Heart right ventricle (tissue), 16 donors: ENCODE data around the gene EMB. TPM values are rescaled to one million over a fixed set of nuclear protein-coding genes. Genes with fewer than 3 reads are reported as not detected.
"Not testable (repeated sequence)": the region's sequence is repeated elsewhere in the genome, so short reads cannot be mapped to it uniquely, and the experiment has no call there.

Source experiments
- ATAC-seq, 8 donors: fragments of 200-7000 bp; cut with Tn5 transposase; one replicate each; pipeline ENCODE4 v1.9.1; 2020; ENCODE audit warnings: mild to moderate bottlenecking in 8 of 8, moderate library complexity in 8 of 8, moderate number of reproducible peaks in 1 of 8
- DNase-seq, 2 donors: peaks; one replicate each; pipeline ENCODE4 v3.0.0-alpha.2; 2020
- H3K27ac ChIP-seq, 10 donors: fragments of 200-600 bp; sonication (generic) in 2 of 10; one replicate each; pipeline versions ENCODE4 v1.5.0 to v1.8.0; 2020 to 2022; ENCODE audit warnings: mild to moderate bottlenecking in 3 of 10
- H3K27me3 ChIP-seq, 7 donors: fragments of 200-600 bp; one replicate each; pipeline ENCODE4 v1.8.0; 2021 to 2022; ENCODE audit warnings: mild to moderate bottlenecking in 2 of 7
- H3K36me3 ChIP-seq, 9 donors: fragments of 200-600 bp; sonication (generic) in 1 of 9; one replicate each; pipeline versions ENCODE4 v1.5.0 to v1.8.0; 2020 to 2022; ENCODE audit warnings: mild to moderate bottlenecking in 2 of 9
- H3K4me1 ChIP-seq, 9 donors: fragments of 200-600 bp; sonication (generic) in 1 of 9; one replicate each; pipeline versions ENCODE4 v1.5.0 to v1.8.0; 2020 to 2022; ENCODE audit warnings: mild to moderate bottlenecking in 4 of 9
- H3K4me3 ChIP-seq, 10 donors: fragments of 200-600 bp; sonication (generic) in 2 of 10; one replicate each; pipeline versions ENCODE4 v1.5.0 to v1.8.0; 2020 to 2022; ENCODE audit warnings: mild to moderate bottlenecking in 7 of 10, moderate library complexity in 2 of 10
- H3K9me3 ChIP-seq, 11 donors: fragments of 200-600 bp in 10 of 11; sonication (generic) in 2 of 11; one replicate each; pipeline versions ENCODE4 v1.5.0 to v1.8.0; 2013 to 2022; ENCODE audit warnings: mild to moderate bottlenecking in 2 of 11, control low read depth in 1 of 11, moderate library complexity in 1 of 11
- WGBS, 2 donors: extraction: QIAGEN DNeasy Blood & Tissue Kit; methylation state at CpG; one replicate each; pipeline ENCODE4 v1.1.7; 2013; ENCODE audit warnings: inconsistent platforms in 1 of 2; 5-methylcytosine and 5-hydroxymethylcytosine counted together
- intact Hi-C, 10 donors: fragments of 100-400 bp; cut with DNase I; formaldehyde crosslinking; loops; one replicate each; pipeline versions ENCODE4 v1.11.1 to v1.14.2; 2022
- polyA plus RNA-seq, 2 donors: library from polyadenylated mRNA; stranded (reverse); fragments of 200-250 nt; gene quantifications; one replicate each; pipeline ENCODE4 v1.2.3, GENCODE V29; 2013
- total RNA-seq, 10 donors: library from RNA; stranded (reverse); fragmentation: NEBNext Ultra II Directional in 3 of 10; extraction: Animal tissue kit (Norgen Biotek cat#: 25700) in 3 of 10; gene quantifications; one replicate each; pipeline versions ENCODE4 v1.2.1 to v1.2.4, GENCODE V29; 2021 to 2023
- TF ChIP-seq, protein P1 (sequence below), 9 donors: fragments of 200-600 bp; sonication (generic) in 2 of 9; IDR thresholded peaks; one replicate each; pipeline versions ENCODE4 v1.5.0 to v1.8.0; 2021 to 2022; ENCODE audit warnings: antibody characterized with exemption in 9 of 9, mild to moderate bottlenecking in 5 of 9, moderate library complexity in 1 of 9
- donor health status: Arrhythmogenic right ventricular cardiomyopathy.
- donor health status: ischemic (EF 13 %, LVEDD 7.1; RV severe dilation, severe dysfunction).
- donor health status: healthy with polysubstance abuse.
- donor health status: DM: no; HTN: yes; CAD: no.
- donor health status: DM: no; HTN: no; CAD: no.
- donor health status: ischemic (EF 25% LVEDD 6.9; RV normal size, moderate dysfunction).
- donor health status: ischemic (EF 25% LVEDD 5.7; RV mildly dilated, moderate dysfunction).
- donor health status: healthy.
- donor health status: DM: yes; HTN: yes; CAD: no.
- donor health status: Ischemic cardiomyopathy.
- donor health status: ischemic (EF 35%, LVEDD 5.7; RV mildly dilated, moderate dysfunction).
- donor health status: nonischemic (EF 11% LVEDD 7.7; RV severe dilation, severe dysfunction).
- donor health status: DM: yes; HTN: yes; CAD: no.
- donor health status: PGD.
- donor health status: ischemic (EF 29% LVEDD 5.4; RV normal size, mild dysfunction).
- donor health status: nonischemic (EF 23%, LVEDD 6.1; RV moderate dilation, normal function).

EMB gene
- total and polyA plus RNA-seq, 12 donors, result 0.93 to 25.0 (median 10.4) TPM

DNA sequence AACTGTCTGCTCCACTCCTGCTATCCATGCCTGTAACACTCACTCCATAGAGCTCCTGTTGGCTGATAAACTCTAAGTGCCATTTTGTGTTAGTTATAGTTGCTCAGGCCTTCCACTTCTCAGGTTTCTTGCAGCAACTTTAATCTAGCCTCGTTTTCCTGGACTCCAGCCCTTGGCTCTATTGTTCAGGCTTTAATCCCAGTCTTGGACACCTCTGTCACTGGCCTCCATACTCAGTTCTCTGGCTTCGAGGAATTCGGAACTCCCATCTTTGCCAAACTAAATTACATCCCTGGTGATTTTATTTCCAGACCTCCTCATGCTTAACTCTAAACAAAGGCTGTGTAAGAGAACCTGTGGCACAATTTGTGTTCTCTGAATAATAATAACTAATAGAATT is 39.8 kb downstream of the EMB start:
- WGBS, 2 donors, result 52 to 62% methylated on average over 3 of the region's 3 CpGs
- TF ChIP-seq, protein P1, sequence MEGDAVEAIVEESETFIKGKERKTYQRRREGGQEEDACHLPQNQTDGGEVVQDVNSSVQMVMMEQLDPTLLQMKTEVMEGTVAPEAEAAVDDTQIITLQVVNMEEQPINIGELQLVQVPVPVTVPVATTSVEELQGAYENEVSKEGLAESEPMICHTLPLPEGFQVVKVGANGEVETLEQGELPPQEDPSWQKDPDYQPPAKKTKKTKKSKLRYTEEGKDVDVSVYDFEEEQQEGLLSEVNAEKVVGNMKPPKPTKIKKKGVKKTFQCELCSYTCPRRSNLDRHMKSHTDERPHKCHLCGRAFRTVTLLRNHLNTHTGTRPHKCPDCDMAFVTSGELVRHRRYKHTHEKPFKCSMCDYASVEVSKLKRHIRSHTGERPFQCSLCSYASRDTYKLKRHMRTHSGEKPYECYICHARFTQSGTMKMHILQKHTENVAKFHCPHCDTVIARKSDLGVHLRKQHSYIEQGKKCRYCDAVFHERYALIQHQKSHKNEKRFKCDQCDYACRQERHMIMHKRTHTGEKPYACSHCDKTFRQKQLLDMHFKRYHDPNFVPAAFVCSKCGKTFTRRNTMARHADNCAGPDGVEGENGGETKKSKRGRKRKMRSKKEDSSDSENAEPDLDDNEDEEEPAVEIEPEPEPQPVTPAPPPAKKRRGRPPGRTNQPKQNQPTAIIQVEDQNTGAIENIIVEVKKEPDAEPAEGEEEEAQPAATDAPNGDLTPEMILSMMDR (IDR thresholded peaks at IDR 0.05), result no peak
- peaks cover 0 to 27% (median 0%) of the 10 kb centered on the region in 9 donors for H3K36me3 ChIP-seq
- no peak for DNase-seq
- no peak overlapping the region for H3K27ac ChIP-seq
- H3K9me3 ChIP-seq, result no peaks in the 10 kb centered on the region
- H3K4me3 ChIP-seq, result no peak overlapping the region
- intact Hi-C loops, result no loop called here
- H3K27me3 ChIP-seq, result no peaks in the 10 kb centered on the region
- peak in 2 of 8 donors; percentile 27 to 42 for ATAC-seq
- H3K4me1 ChIP-seq, result no peaks in the 10 kb centered on the region

DNA sequence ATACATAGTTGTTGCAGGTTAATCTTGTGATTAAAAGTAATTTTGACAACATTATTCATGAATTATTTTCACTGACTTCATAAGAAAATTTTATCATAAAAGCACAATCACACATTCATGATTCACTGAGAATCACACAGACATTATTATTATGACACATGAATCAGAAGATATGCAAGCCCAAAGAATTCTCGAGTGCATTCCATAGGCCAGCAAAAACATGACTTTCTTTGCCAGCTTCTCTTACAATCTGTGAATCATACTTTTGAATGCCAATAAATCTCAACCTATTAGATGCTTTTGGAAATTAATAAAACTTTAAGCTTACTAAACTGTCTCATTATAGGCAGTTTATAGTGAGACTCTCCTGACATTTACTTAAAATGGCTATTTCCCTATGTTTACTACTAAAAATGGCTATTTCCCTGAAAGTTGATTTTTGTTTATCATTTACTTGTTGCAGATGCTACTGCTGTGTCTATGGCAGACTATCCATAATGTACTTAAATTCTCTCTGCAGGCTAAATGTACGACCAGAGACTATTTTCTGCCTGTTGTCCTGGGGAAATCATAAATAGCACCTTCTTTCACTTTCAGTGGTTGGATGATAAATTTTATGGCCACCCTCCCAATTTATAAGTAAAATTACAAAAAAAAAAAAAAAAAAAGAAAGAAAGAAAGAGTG is 47.0 kb downstream of the EMB start:
- DNase-seq, H3K27ac ChIP-seq, H3K27me3 ChIP-seq, H3K4me3 ChIP-seq, H3K4me1 ChIP-seq, intact Hi-C loops: not testable (repeated sequence)
- peaks cover 0 to 25% (median 0%) of the 10 kb centered on the region in 9 donors for H3K36me3 ChIP-seq
- ATAC-seq, result peak in 1 of 8 donors; percentile 35
- WGBS, 2 donors, result 67% methylated on average over 2 of the region's 2 CpGs
- peaks cover 0 to 13% (median 0%) of the 10 kb centered on the region in 11 donors for H3K9me3 ChIP-seq

DNA sequence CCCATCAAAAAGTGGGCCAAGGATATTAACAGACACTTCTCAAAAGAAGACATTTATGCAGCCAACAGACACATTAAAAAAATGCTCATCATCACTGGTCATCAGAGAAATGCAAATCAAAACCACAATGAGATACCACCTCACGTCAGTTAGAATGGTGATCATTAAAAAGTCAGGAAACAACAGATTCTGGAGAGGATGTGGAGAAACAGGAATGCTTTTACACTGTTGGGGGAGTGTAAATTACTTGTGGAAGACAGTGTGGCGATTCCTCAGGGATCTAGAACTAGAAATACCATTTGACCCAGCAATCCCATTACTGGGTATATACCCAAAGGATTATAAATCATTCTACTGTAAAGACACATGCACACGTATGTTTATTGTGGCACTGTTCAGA is 48.8 kb downstream of the EMB start:
- H3K9me3 ChIP-seq, result peaks cover 0 to 13% (median 0%) of the 10 kb centered on the region in 11 donors
- H3K4me1 ChIP-seq, H3K27ac ChIP-seq, H3K4me3 ChIP-seq, ATAC-seq, H3K27me3 ChIP-seq, intact Hi-C loops, DNase-seq: not testable (repeated sequence)
- H3K36me3 ChIP-seq, result peaks cover 0 to 13% (median 0%) of the 10 kb centered on the region in 9 donors
- WGBS, 2 donors, result 81 to 87% methylated on average over 3 of the region's 3 CpGs

DNA sequence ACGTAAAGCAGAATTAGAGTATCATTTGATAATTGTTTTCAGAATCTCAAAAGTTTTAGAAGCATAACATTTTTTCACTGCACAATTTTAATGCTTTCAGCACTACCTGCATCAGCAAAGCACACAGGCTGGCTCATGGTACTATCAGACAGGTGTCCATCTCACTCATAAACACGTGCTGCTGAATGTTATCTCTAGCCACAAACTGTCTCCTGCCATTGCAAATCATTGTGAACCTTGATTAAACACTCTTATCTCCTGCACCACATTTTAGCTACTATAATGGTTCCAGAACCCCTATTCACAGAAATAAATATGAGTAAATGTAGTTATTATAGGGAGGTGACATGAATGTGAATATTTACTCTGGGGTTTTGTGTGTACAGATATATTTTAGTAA is 56.7 kb downstream of the EMB start:
- H3K36me3 ChIP-seq, H3K4me1 ChIP-seq, H3K27ac ChIP-seq, H3K27me3 ChIP-seq, intact Hi-C loops, H3K4me3 ChIP-seq, H3K9me3 ChIP-seq, ATAC-seq, DNase-seq: not testable (repeated sequence)
- WGBS, 2 donors, result 42% methylated on average over 2 of the region's 2 CpGs

DNA sequence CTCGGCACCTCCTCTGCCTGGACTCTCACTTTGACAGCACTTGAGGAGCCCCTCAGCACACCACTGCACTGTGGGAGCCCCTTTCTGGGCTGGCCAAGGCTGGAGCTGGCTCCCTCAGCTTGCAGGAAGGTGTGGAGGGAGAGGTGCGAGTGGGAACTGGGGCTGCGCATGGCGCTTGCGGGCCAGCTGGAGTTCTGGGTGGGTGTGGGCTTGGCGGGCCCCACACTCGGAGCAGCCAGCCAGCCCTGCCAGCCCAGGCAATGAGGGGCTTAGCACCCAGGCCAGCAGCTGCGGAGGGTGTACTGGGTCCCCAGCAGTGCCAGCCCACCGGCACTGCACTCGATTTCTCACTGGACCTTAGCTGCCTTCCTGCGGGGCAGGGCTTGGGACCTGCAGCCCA is 64.4 kb downstream of the EMB start:
- H3K27ac ChIP-seq, DNase-seq, H3K4me3 ChIP-seq, intact Hi-C loops, ATAC-seq, H3K27me3 ChIP-seq, H3K9me3 ChIP-seq, H3K36me3 ChIP-seq, H3K4me1 ChIP-seq: not testable (repeated sequence)
- 86 to 90% methylated on average over 11 of the region's 11 CpGs for whole genome bisulfite sequencing, 2 donors

DNA sequence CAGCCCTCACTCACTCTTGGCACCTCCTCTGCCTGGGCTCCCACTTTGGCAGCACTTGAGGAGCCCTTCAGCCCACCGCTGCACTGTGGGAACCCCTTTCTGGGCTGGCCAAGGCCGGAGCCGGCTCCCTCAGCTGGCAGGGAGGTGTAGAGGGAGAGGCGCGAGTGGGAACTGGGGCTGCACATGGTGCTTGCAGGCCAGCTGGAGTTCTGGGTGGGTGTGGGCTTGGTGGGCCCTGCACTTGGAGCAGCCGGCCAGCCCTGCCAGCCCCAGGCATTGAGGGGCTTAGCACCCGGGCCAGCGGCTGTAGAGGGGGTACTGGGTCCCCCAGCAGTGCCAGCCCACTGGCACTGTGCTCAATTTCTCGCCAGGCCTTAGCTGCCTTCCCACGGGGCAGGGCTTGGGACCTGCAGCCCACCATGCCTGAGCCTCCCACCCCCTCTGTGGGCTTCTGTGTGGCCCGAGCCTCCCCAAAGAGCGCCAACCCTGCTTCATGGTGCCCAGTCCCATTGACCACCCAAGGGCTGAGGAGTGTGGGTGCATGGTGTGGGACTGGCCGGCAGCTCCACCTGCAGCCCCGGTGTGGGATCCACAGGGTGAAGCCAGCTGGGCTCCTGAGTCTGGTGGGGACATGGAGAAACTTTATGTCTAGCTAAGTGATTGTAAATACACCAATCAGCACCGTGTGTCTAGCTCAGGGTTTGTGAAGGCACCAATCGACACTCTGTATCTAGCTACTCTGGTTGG is 71.6 kb downstream of the EMB start:
- intact Hi-C loops, H3K4me1 ChIP-seq: not testable (repeated sequence)
- 82 to 84% methylated on average over 15 to 16 of the region's 16 CpGs for WGBS, 2 donors

More for the DNA sequence above, 71.6 kb downstream of the EMB start:
- not testable (repeated sequence) for DNase-seq, H3K27ac ChIP-seq, H3K27me3 ChIP-seq, H3K4me3 ChIP-seq, ATAC-seq, H3K36me3 ChIP-seq
- peaks cover 0 to 42% (median 5%) of the 10 kb centered on the region in 11 donors for H3K9me3 ChIP-seq
